Duodenal mucosa (tissue), 2 donors: Measurements from ENCODE around the gene ASB13.

Source experiments
- H3K27ac ChIP-seq: one replicate; pipeline ENCODE4 v1.7.0; 2013; ENCODE audit warnings: low read depth, low read length
- H3K27me3 ChIP-seq, 2 donors: one replicate each; pipeline ENCODE4 v1.7.0; 2013; ENCODE audit warnings: low read length in 2 of 2, control low read depth in 1 of 2; ENCODE audit not compliant: insufficient read depth in 2 of 2, control insufficient read depth in 1 of 2
- H3K36me3 ChIP-seq, 2 donors: one replicate each; pipeline ENCODE4 v1.7.0; 2013; ENCODE audit warnings: low read length in 2 of 2, control low read depth in 1 of 2; ENCODE audit not compliant: insufficient read depth in 2 of 2, control insufficient read depth in 1 of 2
- H3K4me1 ChIP-seq, 2 donors: one replicate each; pipeline ENCODE4 v1.7.0; 2013; ENCODE audit warnings: low read length in 2 of 2, control low read depth in 1 of 2; ENCODE audit not compliant: insufficient read depth in 2 of 2, control insufficient read depth in 1 of 2
- H3K4me3 ChIP-seq, 2 donors: one replicate each; pipeline ENCODE4 v1.7.0; 2013; ENCODE audit warnings: low read length in 2 of 2, low read depth in 1 of 2
- H3K9ac ChIP-seq, 2 donors: one replicate each; pipeline ENCODE4 v1.7.0; 2013; ENCODE audit warnings: low read length in 2 of 2, low read depth in 1 of 2
- H3K9me3 ChIP-seq, 2 donors: one replicate each; pipeline ENCODE4 v1.7.0; 2013; ENCODE audit warnings: low read length in 2 of 2, control low read depth in 1 of 2; ENCODE audit not compliant: control insufficient read depth in 1 of 2

ASB13 gene

DNA sequence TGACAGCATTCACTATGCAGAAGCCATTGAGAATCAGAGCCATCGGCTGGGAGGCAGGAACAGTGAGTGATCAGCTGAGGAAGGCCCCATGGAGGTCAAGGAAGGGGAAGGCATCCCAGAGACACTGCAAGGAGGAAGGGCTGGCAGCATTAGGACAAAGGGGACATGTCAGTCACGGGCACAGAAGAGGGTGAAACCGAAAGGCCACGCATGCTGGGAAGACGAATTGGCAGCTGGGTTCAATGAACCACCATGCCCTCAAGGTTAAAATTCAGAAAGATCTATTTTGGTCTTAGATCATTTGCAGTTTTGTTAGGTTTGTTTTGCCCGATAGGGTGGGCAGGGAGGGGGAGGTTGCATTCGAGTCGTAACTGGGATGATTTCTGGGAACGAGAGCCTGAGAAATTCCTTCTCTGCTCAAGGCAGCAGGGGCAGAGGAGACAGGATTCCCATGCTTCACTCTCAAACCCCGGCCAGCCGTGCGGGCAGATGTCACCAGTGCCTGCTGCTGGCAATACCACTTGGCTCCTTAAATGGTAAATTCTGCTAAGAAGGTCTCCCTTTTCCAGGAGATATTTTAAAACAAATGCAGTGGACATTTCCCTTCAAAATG lies 57.7 kb downstream of the ASB13 start:
- peaks cover 30 to 33% of the 10 kb centered on the region in 2 donors for H3K4me1 ChIP-seq
- H3K9me3 ChIP-seq = no peaks in the 10 kb centered on the region
- peak overlapping the region in 1 of 2 donors; percentile 37 for H3K4me3 ChIP-seq
- no peaks in the 10 kb centered on the region for H3K27me3 ChIP-seq
- no peaks in the 10 kb centered on the region for H3K36me3 ChIP-seq
- H3K9ac ChIP-seq = no peak overlapping the region
- H3K27ac ChIP-seq = no peak overlapping the region

DNA sequence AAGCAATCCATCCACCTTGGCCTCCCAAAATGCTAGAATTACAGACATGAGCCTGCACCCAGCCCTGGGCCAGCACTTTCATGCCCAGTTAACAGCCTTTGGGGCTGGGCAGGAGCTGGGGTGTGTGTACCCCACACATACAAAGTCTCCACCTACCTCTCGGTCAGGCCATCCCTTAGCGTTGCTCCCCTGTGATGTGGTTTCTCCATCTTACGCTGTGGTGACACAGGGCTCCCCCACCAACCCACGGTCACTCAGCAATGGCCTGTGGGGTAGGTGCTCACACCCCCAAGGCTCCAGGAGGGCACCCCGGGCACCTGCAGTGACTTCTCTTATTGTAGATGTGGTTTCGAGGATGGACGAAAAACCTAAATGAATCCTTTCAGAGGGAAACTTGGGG lies 58.8 kb downstream of the ASB13 start:
- Histone ChIP-seq H3K36me3 (no peaks in the 10 kb centered on the region), H3K27ac (no peak overlapping the region), H3K27me3 (no peaks in the 10 kb centered on the region), H3K9ac (no peak overlapping the region), H3K9me3 (no peaks in the 10 kb centered on the region), H3K4me3 (no peak overlapping the region), H3K4me1 (peaks cover 28 to 33% of the 10 kb centered on the region in 2 donors)

DNA sequence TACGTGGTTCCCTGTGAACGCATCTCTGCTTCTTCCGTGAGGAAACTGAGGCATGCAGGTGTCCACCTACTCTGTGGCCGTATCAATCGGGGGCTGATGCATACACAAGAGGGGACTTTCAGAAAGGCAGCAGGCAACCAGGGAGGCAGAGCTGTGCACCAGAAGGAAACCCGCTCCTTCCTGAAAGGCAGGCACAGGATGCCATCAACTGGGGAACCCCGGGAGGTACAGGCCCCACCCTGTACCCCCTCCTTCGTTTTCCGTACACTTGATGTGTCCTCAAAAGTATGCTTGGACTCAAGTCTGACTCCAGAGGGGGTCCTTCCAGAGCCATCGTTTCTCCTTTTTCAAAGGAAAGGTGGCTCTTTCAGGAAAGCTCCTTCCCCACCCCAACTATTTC lies 59.5 kb downstream of the ASB13 start:
- Histone ChIP-seq H3K4me3 (no peak overlapping the region), H3K4me1 (peaks cover 24 to 27% of the 10 kb centered on the region in 2 donors), H3K27ac (no peak overlapping the region)

DNA sequence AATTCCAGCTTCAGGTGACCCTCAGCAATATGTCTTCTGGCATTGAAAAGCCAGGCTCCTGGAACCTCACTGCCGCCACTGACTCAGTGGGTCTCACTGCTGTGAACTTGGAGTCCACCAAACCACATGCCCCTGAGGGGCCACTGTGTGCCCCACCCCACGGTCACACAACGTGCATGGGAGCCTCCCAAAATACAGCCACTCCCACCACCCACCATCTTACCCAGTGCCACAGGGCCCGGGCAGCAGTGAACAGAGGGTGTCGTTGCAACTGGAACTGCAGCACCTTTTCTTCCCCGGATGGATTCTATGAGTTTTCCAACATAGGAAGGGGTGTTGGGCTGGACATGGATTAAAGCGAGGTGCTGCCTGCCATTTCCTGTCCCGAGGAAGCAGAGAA lies 60.1 kb downstream of the ASB13 start:
- Histone ChIP-seq H3K4me3 (no peak overlapping the region), H3K9me3 (no peaks in the 10 kb centered on the region), H3K36me3 (no peaks in the 10 kb centered on the region), H3K4me1 (peaks cover 21 to 22% of the 10 kb centered on the region in 2 donors), H3K27ac (no peak overlapping the region), H3K9ac (no peak overlapping the region), H3K27me3 (no peaks in the 10 kb centered on the region)

More for the DNA sequence above, 59.5 kb downstream of the ASB13 start:
- no peaks in the 10 kb centered on the region for H3K9me3 ChIP-seq
- no peaks in the 10 kb centered on the region for H3K36me3 ChIP-seq
- no peak overlapping the region for H3K9ac ChIP-seq
- no peaks in the 10 kb centered on the region for H3K27me3 ChIP-seq

DNA sequence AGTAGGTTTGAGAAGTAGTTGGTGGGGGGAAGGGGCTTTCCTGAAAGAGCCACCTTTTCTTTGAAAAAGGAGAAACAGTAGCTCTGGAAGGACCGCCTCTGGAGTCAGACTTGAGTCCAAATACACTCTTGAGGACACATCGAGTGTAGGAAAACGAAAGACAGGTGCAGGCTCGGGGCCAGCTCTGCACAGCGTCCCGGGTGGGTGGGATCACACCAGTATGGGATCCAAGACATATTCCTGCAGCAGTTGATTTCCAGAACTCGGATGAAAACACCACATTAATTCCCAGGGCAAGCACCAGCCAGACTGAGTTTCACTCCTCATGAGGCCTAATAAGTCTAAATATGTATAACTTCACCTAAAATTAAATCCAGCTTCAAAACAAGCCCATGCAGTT lies 61.4 kb downstream of the ASB13 start:
- H3K4me3 ChIP-seq = no peak overlapping the region
- H3K27ac ChIP-seq = no peak overlapping the region

DNA sequence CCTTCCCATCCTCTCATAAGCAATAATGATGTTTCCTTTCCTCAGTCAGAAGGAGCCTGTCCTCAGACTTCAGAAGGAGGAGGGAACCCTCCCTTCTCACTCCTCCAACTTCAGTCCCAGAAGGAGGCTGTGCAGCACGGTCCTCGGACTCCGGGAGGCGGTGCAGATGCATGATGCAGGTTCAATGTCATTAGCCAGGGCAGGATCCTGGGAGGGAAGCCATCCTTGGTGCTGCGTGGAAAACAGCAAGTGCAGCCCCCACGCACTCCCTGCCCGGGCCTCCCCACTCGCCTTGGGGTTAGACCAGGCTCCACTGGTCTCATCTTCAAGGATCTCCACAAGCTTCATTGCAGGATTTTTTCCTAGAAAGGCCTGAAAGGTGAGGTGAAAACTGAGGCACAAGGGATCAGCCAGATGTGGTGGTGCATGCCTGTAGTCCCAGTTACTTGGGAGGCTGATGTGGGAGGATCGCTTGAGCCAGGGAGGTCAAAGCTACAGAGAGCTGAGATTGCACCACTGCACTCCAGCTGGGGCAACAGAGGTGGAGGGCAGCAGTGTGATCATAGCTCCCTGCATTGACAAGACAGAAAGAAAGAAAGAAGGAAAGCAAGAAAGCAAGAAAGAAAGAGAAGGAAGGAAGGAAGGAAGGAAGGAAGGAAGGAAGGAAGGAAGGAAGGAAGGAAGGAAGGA lies 62.0 kb downstream of the ASB13 start:
- Histone ChIP-seq H3K9ac (no peak overlapping the region), H3K36me3 (no peaks in the 10 kb centered on the region), H3K27me3 (no peaks in the 10 kb centered on the region), H3K9me3 (no peaks in the 10 kb centered on the region), H3K27ac (no peak overlapping the region), H3K4me3 (no peak overlapping the region), H3K4me1 (peaks cover 5 to 6% of the 10 kb centered on the region in 2 donors)

More for the DNA sequence above, 61.4 kb downstream of the ASB13 start:
- no peaks in the 10 kb centered on the region for H3K36me3 ChIP-seq
- no peaks in the 10 kb centered on the region for H3K9me3 ChIP-seq
- H3K27me3 ChIP-seq = no peaks in the 10 kb centered on the region
- no peak overlapping the region for H3K9ac ChIP-seq
- H3K4me1 ChIP-seq = peaks cover 11 to 12% of the 10 kb centered on the region in 2 donors

DNA sequence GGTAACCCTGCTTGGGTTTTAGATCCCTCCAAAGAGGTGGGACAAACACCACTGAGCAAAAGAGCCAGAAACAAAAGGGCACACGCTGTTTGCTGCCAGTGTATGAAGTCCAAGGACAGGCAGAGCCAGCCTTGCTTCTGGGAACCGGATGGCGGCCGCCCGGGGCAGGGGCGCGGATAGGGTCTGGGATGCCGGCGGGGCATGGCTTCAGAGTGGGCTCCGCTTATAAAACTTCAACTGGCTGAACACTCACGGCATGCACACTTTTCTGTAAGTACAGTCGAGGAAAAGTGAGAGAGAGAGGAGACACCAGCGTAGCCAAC lies 62.6 kb downstream of the ASB13 start:
- H3K36me3 ChIP-seq = no peaks in the 10 kb centered on the region
- no peak overlapping the region for H3K9ac ChIP-seq
- no peak overlapping the region for H3K4me3 ChIP-seq
- peaks cover 0 to under 1% of the 10 kb centered on the region in 2 donors for H3K4me1 ChIP-seq
- H3K9me3 ChIP-seq = no peaks in the 10 kb centered on the region
- no peaks in the 10 kb centered on the region for H3K27me3 ChIP-seq
- no peak overlapping the region for H3K27ac ChIP-seq

DNA sequence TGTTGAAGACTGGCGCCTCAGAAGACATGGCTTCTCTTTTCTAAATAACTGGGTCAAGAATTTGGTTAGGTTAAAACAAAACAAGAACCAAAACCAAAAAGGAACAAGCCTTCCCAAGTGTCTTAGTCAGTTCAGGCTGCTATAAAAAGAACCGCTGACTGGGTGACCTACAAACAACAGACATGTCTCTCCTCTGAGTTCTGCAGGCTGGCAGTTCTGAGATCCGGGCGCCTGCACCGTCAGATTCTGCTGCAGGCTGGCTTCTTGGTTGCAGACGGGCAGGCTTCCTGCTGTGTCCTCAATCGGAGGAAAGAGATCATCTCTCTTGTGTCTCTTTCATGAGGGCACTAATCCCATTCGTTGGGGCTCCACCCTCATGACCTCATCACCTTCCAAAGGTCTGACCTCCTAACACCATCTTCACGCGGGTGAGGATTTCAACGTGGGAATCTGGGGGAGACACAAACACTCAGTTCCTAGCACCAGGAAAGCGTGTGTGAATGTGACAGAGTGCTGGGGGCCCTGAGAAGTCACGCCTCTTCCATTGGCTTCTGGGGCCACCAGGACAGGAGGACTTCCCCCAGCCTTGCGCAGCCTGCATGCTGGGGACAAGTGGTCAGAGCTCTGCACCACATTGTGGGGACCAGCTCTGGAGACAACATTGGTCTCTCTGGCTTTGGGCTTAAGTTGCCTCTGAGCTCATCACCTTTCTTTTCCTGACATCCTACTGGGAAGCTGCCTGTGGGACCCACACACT lies 63.1 kb downstream of the ASB13 start:
- Histone ChIP-seq H3K9me3 (no peaks in the 10 kb centered on the region), H3K4me3 (no peak overlapping the region), H3K27me3 (no peaks in the 10 kb centered on the region), H3K36me3 (no peaks in the 10 kb centered on the region), H3K27ac (no peak overlapping the region), H3K4me1 (no peaks in the 10 kb centered on the region), H3K9ac (no peak overlapping the region)

DNA sequence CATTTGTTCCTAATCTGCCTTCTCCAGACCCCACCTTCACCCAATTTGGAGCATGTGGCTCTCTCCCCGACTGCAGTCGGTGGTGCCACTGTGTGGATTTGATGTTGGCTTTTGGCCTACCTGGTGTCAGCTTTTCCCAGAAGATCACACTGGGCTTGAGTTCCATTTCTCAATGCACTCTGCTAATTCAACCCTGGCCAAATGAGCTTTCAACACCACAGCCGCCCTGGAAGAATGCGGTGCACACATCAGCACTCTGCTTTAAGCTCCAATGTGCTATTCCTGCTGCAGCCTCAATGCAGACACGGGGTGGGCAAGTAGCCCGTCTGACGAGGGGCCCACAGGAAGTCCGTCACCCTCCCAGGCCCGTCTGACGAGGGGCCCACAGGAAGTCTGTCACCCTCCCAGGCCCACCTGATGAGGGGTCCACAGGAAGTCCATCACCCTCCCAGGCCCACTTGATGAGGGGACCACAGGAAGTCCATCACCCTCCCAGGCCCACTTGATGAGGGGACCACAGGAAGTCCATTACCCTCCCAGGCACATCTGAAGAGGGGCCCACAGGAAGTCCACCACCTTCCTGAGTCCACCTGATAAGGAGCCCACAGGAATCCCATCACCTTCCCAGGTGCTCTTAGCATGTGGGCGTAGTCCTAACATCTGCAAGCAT lies 64.4 kb downstream of the ASB13 start:
- Histone ChIP-seq H3K36me3 (no peaks in the 10 kb centered on the region), H3K9me3 (no peaks in the 10 kb centered on the region), H3K27me3 (no peaks in the 10 kb centered on the region), H3K9ac (no peak overlapping the region), H3K4me1 (no peaks in the 10 kb centered on the region), H3K4me3 (no peak overlapping the region), H3K27ac (no peak overlapping the region)

DNA sequence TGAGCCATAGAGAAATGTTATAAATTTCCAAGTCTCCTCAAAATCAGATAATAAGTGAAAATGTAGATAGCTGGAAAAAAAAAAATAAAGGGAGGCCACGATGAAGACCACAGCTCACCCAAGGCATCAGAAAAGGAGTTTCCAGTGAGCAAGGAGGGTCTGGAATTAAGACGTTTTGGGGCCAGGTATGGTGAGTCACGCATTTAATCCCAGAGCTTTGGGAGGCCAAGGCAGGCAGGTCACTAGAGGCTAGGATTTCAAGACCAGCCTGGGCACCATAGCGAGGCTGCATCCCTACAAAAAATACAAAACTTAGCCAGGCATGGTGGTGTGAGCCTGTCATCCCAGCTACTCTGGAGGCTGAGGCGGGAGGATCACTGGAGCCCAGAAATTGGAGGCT lies 65.5 kb downstream of the ASB13 start:
- no peak overlapping the region for H3K27ac ChIP-seq
- no peaks in the 10 kb centered on the region for H3K36me3 ChIP-seq
- H3K4me1 ChIP-seq = no peaks in the 10 kb centered on the region
- H3K4me3 ChIP-seq = no peak overlapping the region
- H3K9me3 ChIP-seq = no peaks in the 10 kb centered on the region
- no peak overlapping the region for H3K9ac ChIP-seq
- no peaks in the 10 kb centered on the region for H3K27me3 ChIP-seq
